Neuron (in vitro differentiated cells): ENCODE measurements around the gene CD151.

Source experiments
- H2AFZ ChIP-seq: one replicate; pipeline ENCODE4 v1.6.1; 2013; ENCODE audit warnings: low read depth, mild to moderate bottlenecking, inconsistent platforms, low read length, moderate library complexity
- H3K27me3 ChIP-seq: one replicate; pipeline ENCODE4 v1.6.1; 2013; ENCODE audit warnings: low read length; ENCODE audit not compliant: insufficient read depth
- H3K36me3 ChIP-seq: one replicate; pipeline ENCODE4 v1.6.1; 2013; ENCODE audit warnings: low read length; ENCODE audit not compliant: insufficient read depth
- H3K4me1 ChIP-seq: one replicate; pipeline ENCODE4 v1.6.1; 2013; ENCODE audit warnings: low read length; ENCODE audit not compliant: insufficient read depth
- H3K4me3 ChIP-seq: 2 replicates; pipeline ENCODE4 v1.5.1; 2013; ENCODE audit warnings: mild to moderate bottlenecking, low read length, moderate library complexity
- H3K9me3 ChIP-seq: one replicate; pipeline ENCODE4 v1.6.1; 2013; ENCODE audit warnings: low read length

The CD151 gene

GRCh38 chr11:861105-861479, 28.3 kb downstream of the CD151 start:
- Histone ChIP-seq H3K4me1 (peaks cover 9% of the 10 kb centered on the region), H3K4me3 (no peak overlapping the region), H2AFZ (no peak overlapping the region), H3K27me3 (no peaks in the 10 kb centered on the region), H3K36me3 (peaks cover 7% of the 10 kb centered on the region), H3K9me3 (no peaks in the 10 kb centered on the region)

- Histone ChIP-seq H2AFZ (no peak overlapping the region), H3K4me1 (peaks cover 9% of the 10 kb centered on the region), H3K9me3 (no peaks in the 10 kb centered on the region), H3K4me3 (no peak overlapping the region), H3K36me3 (peaks cover 9% of the 10 kb centered on the region), H3K27me3 (no peaks in the 10 kb centered on the region)
These were observed 29.4 kb downstream of the CD151 start for GRCh38 chr11:862081-862661.

GRCh38 chr11:862696-863022, 29.9 kb downstream of the CD151 start:
- Histone ChIP-seq H3K27me3 (no peaks in the 10 kb centered on the region), H3K36me3 (peaks cover 9% of the 10 kb centered on the region), H3K9me3 (no peaks in the 10 kb centered on the region), H3K4me3 (no peak overlapping the region), H3K4me1 (peaks cover 9% of the 10 kb centered on the region), H2AFZ (no peak overlapping the region)

GRCh38 chr11:863023-863909, 30.5 kb downstream of the CD151 start:
- H3K9me3 ChIP-seq = no peaks in the 10 kb centered on the region
- no peaks in the 10 kb centered on the region for H3K27me3 ChIP-seq
- H3K36me3 ChIP-seq = peaks cover 9% of the 10 kb centered on the region
- no peak overlapping the region for H2AFZ ChIP-seq
- no peak overlapping the region for H3K4me3 ChIP-seq
- peaks cover 9% of the 10 kb centered on the region for H3K4me1 ChIP-seq

GRCh38 chr11:863910-864827, 31.4 kb downstream of the CD151 start:
- H3K4me3 ChIP-seq = no peak overlapping the region
- H3K27me3 ChIP-seq = no peaks in the 10 kb centered on the region
- H3K9me3 ChIP-seq = no peaks in the 10 kb centered on the region
- H3K36me3 ChIP-seq = peaks cover 14% of the 10 kb centered on the region
- peaks cover 9% of the 10 kb centered on the region for H3K4me1 ChIP-seq
- no peak overlapping the region for H2AFZ ChIP-seq

GRCh38 chr11:864898-865297, 32.1 kb downstream of the CD151 start:
- Histone ChIP-seq H3K4me3 (no peak overlapping the region), H3K9me3 (no peaks in the 10 kb centered on the region), H3K36me3 (peaks cover 16% of the 10 kb centered on the region), H2AFZ (no peak overlapping the region), H3K4me1 (peaks cover 9% of the 10 kb centered on the region), H3K27me3 (no peaks in the 10 kb centered on the region)

GRCh38 chr11:865462-866430, 33.0 kb downstream of the CD151 start:
- H3K36me3 ChIP-seq = peaks cover 16% of the 10 kb centered on the region
- H3K4me1 ChIP-seq = peaks cover 9% of the 10 kb centered on the region
- no peaks in the 10 kb centered on the region for H3K27me3 ChIP-seq
- no peak overlapping the region for H3K4me3 ChIP-seq
- H2AFZ ChIP-seq = no peak overlapping the region
- H3K9me3 ChIP-seq = no peaks in the 10 kb centered on the region

GRCh38 chr11:866481-866880, 33.7 kb downstream of the CD151 start:
- Histone ChIP-seq H3K9me3 (no peaks in the 10 kb centered on the region), H3K4me1 (peaks cover 9% of the 10 kb centered on the region), H3K27me3 (no peaks in the 10 kb centered on the region), H3K36me3 (peaks cover 16% of the 10 kb centered on the region), H2AFZ (no peak overlapping the region), H3K4me3 (no peak overlapping the region)

- Histone ChIP-seq H3K36me3 (peaks cover 16% of the 10 kb centered on the region), H3K4me3 (no peak overlapping the region), H3K9me3 (no peaks in the 10 kb centered on the region), H2AFZ (no peak overlapping the region), H3K4me1 (peaks cover 5% of the 10 kb centered on the region), H3K27me3 (no peaks in the 10 kb centered on the region)
These were observed 35.2 kb downstream of the CD151 start for GRCh38 chr11:867856-868358.

- Histone ChIP-seq H3K36me3 (peaks cover 16% of the 10 kb centered on the region), H3K4me3 (no peak overlapping the region), H3K27me3 (no peaks in the 10 kb centered on the region), H2AFZ (no peak overlapping the region), H3K4me1 (no peaks in the 10 kb centered on the region), H3K9me3 (no peaks in the 10 kb centered on the region)
These were observed 35.6 kb downstream of the CD151 start for GRCh38 chr11:868394-868793.

- no peaks in the 10 kb centered on the region for H3K27me3 ChIP-seq
- H2AFZ ChIP-seq = no peak overlapping the region
- H3K9me3 ChIP-seq = no peaks in the 10 kb centered on the region
- H3K4me1 ChIP-seq = no peaks in the 10 kb centered on the region
- no peak overlapping the region for H3K4me3 ChIP-seq
- peaks cover 16% of the 10 kb centered on the region for H3K36me3 ChIP-seq
These were observed 36.0 kb downstream of the CD151 start for GRCh38 chr11:868802-869201.

GRCh38 chr11:869399-870126, 36.8 kb downstream of the CD151 start:
- H3K9me3 ChIP-seq = no peaks in the 10 kb centered on the region
- no peaks in the 10 kb centered on the region for H3K4me1 ChIP-seq
- no peak overlapping the region for H3K4me3 ChIP-seq
- H3K27me3 ChIP-seq = no peaks in the 10 kb centered on the region
- peaks cover 16% of the 10 kb centered on the region for H3K36me3 ChIP-seq
- H2AFZ ChIP-seq = no peak overlapping the region
